CD4-positive, alpha-beta T cell treated with Interleukin-17A for 1 hour (primary cell): ENCODE data around the gene KCNF1.

Experiments used
- DNase-seq: peaks from one replicate; pipeline ENCODE4 v3.0.0-alpha.2; 2020

Gene KCNF1

DNA sequence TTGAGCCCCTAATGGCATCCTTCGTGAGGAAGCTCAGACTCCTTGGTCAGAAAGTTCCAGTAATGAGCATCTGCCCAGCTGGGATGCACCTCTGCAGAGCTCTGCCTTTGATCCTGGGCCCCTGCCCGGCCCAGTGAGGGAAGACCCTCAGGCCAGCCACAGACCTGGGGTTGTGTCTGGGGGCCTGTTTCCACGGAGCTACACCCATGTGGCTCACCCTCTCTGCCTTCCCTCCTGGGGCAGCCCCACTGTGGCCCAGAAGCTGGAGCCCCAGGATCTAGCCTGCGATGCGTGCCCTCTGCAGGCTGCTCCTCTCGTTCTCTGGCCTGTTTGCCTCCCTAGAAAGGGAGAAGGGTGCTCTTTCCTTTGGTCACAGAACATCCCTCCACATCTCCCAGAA lies 9.8 kb downstream of the KCNF1 start:
- no peak for DNase-seq

DNA sequence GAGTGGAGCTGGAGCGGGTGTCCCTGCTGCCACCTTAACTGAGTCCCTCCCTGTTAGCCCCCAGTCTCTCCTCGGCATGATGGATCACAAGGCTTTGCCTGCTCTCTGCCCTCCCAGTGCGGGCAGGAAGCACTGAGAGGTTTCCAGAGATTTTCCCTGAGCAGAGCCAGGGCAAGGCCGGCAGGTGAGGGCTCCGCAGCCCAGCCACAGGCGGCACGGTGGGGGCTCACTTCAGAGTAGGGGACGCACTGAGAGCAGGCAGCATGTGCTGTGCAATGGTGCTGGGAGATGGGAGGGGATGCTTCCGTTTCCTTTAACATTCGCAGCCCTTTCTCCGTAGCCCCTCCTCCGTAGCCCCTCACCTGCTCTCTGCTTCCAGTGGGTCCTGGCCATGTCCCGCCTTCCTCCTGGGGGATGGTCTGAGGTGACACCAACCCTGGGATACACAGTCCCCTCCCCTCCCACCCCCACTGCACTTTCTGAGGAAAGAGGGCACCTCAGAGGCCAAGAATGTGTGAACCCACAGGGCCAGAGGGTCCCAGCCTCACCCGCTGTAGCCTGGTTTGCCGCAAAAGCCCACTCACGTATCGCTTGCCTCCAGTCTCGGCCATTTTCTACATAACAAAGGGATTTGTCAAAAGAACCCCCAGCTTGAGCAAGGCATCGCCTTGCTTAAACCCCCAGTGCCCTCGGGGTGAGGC lies 10.7 kb downstream of the KCNF1 start:
- no peak for DNase-seq

DNA sequence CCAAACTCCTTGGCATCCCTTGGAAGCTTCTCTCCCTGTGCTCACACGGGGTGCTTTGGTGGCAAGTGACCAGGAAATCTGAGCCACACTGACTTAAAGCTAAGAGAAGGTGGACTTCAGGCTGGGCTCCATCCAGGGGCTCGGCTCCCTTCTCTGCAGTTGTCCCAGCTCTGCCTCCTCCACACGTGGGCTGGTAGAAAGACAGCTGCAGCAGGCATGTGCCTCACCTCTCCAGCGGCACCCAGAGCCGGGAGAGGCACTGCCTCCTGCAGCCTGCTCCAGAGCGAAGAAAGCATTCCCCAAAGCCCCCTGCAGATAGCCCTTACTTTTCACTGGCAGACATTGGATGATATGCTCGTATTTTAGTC lies 11.3 kb downstream of the KCNF1 start:
- DNase-seq = no peak

DNA sequence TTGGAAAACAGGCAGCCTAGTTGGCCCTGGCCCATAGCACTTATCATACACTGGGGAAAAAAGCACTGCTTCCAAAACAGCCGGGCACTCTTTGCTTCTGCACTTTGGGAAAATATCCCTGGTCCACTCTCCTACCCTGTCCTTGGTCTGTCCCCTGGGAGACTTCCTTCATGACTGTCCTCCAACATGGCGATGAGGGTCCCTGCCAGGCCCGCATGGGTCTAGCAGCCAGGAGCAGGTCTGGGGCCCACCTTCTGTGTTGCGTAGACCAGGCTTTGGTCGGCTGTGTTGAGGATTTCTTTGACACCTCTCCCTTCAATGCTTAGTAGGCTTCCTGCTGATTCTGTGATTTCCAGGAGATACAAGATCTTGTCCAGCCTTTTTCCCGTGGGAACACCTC lies 12.2 kb downstream of the KCNF1 start:
- no peak for DNase-seq

DNA sequence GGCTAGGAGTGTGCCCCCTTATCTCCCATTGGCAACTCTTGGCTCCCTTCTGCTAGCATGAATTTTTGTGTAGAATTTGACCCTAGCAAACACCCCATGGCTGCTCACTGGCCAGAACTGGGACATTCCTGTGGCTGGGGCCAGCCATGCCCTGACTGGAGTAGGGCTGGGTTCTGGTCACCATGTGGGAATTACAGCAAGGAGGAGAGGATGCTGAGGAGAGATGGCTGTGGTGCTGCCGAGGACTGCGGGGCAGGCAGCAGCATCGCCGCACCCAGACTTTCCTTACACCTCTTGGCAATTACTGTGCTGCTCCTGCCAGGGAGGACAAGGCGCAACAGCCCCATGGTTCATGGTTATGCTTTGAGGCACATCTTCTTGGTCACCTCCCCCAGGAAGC lies 12.7 kb downstream of the KCNF1 start:
- no peak for DNase-seq

DNA sequence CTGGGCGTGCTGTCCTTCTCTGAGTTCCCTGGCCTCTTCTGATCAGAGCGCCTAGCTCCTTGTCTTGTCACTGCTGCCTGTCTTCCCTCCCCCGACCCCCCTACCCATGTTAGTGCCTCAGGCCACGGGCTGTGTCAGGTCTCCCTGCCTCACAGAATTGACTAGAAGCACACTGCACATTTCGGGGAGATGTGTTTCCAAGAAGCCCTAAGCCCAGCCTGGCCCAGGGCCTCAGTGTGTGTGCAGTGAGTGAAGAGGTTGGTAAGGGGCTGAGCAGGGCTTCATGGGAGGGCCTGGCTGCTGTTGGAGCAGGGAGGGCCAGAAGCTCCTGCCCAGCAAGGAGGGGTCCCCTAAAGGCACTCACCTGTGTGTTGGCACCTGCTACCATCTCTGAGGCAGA lies 13.1 kb downstream of the KCNF1 start:
- DNase-seq = no peak

DNA sequence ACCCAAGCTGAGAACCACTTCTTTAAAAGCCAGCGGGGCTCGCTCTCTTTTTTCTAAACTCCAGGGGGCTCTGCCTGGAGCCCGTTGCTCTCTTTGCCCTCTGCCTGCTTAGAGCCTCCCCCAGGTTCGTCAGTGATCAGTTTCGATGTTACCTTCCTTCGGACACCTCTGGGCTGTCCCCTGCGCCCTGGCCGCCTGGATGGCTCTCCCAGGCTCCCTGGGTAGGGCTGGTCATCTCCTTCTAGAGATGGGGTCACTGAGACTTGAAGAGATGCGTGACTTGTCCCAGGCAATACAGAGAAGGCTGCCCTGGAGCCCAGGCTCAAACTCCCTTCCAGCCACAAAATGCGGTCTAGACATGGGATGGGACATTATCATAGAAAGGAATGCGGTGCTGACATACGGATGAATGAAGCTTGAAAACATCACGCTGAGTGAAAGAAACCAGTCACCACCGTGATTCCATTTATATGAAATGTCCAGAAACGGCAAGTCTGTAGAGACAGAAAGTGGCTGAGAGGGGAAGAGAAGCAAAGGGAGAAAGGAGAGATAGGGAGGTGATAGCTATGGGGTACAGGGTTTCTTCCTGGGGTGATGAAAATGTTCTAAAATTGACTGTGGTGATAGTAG lies 14.6 kb downstream of the KCNF1 start:
- DNase-seq = no peak

DNA sequence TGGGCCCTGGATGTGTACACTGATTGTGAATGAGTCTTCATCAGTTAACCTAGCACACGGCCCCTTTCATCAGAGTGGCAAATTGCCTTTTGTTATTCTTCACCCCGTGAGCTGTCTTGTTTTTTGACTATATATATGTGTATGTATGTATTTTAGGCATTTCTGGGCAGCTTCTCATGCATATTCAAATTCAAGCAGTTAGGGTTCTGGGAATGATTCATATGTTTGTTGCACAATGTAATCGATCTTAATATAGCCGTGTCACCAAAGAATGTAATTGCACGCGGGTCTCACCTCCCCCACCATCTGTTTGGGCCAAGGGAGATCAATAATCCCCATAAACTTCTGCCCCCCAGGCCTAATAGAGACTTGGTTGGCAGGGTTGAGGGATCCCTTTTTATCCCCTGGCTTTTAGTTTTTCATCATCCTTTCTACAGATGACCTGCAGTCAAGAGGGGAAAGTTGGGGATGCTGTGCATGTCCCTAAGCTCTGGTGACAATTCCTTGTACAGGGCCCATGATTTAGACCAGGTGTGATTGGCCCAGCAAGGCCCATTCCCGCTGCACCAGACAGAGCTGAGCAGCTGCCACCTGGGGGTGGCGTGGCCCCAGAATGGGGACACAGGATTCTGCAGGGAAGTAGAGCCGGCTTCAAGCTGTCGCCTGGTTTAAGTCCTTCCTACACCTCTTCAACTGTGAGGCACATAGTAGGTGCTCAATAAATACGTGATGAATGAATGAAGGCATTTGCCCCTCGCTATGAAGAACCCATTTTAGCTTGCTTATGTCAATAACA lies 19.2 kb downstream of the KCNF1 start:
- DNase-seq = no peak

DNA sequence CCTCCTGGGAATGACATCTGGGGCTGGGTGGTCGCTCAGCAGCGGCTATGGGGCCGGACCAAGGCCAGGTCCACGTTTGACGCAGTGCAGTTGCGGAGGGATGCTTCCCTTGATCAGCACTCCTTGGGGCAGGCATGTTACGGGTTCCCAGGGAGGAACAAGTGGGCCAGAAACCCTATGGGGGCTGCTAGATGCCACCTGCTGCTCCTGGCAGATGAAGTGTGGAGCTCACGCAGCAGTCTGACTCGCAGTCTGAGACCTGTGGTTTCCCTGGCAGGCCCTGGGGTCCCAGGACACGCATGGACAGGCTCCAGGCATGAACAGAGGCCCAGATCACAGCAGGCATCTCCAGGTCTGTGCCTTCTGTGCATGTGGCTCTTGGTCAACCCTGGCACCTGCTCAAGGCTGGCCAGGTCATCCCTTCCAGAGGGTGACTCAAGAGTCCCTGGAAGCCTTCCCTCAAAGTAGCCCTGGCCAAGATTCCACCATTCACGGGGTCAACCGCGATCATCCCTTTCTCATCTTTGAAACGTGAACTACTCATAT lies 20.0 kb downstream of the KCNF1 start:
- no peak for DNase-seq

DNA sequence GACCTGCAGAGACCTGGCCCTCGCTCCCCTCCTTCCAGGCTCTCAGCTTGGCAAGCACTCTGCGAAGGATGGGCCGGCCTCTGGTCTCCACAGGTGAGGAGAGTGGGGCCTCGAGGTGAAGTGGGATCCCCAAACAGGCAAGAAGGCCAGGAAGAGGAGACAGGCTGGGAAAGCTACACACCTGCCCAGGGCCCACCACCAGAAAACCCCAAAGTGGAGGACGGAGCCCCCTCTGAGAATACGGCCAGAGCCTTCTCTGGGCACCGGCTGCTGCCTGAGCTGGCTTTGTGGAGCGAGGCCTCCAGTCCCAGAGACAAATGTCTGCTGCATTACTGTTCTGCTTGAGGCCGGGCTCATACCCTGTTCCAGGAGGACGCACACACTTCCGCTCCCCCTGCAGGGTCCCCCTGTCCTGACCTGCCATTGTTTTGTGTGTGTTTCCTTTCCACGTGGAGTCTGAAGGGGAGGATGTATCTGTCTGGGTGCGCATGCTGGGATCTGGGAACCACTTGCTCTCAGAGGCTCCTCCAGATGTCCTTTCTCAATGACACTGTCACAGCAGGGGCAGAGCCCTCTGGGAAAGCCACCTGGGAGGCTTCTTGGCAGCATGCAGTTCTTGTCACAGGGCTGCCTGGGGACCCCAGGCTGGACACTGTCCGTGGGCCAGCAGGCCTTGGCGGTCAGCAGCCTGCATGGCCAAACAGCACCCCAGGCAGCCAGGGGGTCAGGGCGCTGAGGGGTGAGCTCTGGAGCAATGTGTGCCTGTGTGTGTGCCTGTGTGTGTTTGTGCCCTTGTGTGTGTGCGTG lies 20.8 kb downstream of the KCNF1 start:
- no peak for DNase-seq

DNA sequence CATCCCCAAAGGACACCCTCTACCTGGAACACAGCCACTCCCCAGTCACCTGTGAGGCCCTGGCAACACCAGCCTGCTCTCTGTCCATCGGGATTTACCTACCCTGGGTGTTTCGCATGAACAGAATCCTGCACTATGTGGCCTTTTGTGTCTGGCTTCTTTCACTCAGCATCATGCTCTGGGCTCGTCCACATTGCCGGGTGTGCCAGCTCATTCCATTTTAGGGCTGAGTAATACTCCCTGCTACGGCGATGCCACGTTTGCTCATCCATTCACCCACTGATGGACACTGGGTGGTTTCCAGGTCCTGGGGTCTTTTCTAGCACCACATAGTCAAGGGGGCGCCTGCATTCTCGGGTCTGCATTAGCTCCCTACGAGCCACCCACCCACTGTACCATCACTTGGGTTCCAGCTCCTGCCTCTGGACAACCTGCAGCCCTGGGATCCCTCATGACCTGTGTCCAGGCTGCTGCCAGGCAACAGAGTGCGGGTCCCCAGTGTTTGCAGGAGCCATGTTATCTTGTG lies 22.0 kb downstream of the KCNF1 start:
- no peak for DNase-seq

DNA sequence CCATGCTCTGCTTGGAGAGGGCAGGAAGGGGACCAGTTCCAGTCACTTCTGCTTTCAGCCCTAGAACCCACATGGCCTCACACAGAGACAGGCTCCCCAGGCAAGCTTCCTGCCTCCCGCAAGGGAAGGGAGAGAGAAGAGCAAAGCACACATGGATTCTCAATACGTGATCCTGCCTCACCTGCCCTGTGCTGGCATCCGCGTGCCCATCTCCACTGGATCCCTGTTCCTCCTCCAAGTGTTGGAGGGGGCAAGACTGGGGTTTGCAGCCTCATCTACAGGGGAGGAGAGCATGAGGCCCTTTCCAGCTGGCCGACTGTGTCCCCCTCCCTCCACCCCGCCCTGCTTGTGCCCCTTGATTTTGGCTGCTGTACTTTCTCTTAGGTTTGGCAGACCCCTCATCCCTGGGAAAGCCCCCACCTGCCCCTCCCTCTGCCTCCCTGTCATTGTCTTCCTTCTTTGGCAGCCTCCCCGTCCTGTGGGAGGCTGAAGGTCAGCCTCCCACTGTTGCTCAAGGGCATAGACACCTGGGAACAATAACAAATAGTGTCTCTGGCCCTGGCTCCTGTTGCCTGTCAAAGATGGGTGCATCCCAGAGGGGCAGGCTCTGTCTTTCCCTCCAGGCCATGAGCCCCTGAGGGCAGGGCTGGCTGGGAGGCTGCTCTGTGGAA lies 22.7 kb downstream of the KCNF1 start:
- DNase-seq = no peak

DNA sequence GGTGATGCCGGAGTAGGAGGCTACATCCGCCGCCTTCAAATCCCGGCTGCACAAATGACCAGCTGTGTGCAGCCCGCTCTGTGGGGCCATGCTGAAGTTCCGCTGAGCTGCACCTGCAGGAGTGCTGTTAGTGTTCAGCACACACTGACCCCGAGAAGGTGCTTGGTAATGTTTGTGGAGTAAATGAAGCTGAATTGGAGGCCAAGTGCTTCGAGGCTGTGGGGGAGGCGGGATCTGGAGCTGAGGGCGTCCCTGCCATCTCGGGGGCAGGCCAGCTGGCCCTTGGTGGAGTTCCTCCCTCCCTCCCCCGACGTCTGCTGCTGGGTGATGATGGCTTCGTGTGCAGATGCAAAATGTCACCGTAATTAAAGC lies 23.2 kb downstream of the KCNF1 start:
- DNase-seq = no peak

DNA sequence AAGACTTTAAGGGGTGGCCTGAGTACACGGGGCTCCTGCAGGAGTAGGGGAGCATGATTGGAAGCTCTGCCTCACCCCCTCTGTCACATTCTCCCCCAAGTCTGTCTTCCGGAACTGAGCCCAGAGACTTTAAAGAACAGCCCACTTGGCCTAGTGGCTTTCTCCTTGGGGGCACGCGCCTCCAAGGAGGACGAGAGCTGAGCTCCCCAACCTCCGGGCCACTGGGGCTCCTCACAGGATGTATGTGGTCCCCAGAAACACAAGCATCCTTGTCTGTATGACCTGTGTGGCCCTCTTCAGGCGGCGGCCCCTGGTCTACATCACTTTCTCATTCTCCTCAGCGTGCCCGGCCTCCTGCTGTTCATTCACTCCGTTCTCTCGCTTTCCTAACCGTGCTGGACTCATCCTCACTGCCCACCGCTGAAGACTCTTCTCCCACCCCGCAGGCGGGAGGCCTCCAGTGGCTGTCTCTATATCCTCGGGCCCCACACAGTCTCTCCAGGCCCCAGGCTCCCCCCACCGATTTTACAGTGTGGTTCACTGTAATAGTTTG lies 23.7 kb downstream of the KCNF1 start:
- no peak for DNase-seq

DNA sequence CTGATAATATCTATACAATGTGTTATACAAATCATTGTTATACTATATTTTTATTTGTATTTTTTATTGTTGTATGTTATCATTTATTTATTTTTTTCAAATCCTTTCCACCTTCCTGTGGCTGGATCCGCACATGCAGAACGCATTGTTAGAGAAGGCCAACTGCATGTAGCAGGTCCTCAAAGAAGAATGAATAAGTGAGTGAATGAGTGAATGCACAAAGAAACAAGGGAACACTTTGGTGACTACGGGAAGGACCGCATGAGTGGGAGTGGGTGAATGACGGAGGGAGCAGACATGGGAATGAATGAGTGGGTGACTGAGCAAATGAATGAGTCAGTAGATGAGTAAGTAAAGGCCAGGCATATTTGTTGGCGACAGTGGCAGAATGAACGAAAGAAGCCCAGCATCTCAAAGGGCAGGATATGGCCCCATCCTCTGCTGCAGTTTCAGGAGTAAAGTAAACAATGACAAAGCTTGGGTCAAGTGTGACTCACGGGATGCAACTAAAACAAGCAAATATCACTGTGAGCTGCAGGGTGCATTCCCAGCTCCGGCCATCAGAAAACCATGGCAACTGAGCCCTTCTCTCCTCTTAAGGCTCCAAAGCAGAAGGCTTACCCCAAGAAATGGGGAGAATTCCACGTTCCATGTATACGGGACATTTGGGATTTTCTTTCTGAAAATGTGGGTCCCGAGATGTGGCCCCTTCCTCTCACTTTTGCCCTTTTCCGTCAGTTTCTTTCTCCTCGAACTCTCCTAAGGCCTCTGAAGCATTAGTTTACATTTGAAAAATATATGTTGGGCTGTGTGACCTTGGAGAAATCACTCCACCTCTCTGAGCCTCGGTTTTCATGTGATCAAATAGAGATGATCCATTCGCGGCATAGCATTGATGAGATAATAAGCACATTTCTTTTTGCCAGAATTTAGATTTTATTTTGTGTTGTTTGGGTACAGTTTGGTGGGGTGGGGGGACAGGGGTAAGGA lies 24.5 kb downstream of the KCNF1 start:
- no peak for DNase-seq

DNA sequence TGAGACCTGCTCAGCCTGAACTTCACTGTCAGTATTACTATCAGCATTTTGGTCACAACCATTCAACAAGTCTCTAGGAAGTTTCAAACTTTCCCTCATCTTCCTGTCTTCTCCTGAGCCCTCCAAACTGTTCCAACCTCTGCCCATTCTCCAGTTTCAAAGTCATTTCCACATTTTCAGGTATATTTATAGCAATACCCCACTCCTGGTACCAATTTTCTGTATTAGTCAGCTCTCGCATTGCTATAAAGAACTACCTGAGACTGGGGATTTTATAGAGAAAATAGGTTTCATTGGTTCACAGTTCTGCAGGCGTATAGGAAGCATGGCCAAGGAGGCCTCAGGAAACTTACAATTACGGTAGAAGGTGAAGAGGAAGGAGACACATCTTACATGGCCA lies 27.3 kb downstream of the KCNF1 start:
- no peak for DNase-seq

DNA sequence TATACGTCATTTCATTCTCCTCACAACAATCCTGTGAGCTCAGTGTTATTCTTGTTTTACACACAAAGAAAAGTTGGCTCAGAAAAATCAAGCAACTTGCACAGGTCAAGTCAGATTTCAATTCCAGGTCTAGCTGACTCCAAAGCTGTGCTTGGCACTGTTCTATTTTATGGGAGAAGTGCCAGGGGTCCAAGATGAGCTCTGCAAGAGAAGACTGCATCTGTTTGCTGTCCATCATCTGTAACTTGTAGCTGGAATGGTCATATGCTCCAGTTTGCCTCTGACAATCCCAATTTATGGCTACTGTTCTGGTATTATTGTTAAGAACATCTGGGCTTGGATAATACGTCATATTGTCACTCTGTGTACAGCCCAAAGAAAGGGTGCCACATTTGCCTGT lies 28.9 kb downstream of the KCNF1 start:
- no peak for DNase-seq

DNA sequence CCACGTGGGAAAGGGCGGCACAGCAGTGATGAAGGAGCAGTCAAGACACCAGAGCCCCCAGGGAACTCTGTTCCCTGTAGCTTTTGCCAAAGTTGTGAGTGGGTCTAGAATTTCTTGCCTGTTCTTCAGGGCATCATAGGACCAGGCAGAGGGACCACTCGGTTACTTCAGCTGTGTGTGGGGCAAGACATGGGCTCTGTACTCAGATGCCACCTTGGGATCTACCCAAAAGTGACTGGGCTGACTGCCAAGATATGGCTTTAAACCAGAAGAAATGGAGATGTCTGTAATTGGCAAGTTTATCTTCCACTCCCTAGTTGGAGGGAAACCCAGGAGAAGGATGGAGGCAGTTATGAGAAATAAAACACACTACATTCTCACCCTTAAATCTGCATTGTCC lies 29.6 kb downstream of the KCNF1 start:
- no peak for DNase-seq

DNA sequence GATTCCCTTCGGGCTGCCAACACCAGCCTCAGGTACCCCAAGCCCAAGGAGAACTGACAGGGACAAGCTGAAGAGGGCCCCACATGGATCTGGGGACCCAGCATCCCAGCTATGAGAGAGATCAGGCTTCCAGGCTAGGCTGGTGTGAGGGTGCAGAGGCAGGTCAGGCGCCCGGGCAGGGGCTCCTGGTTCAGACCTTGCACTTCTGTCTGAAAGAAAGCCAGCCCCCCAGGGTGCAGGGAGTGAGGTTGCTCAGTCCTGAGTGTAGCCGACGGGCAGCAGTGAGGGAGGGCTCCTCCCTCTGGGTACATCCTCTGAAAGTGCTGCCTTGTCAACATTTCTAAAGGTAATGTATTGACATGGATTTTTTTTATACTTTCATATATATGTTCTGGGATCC lies 33.1 kb downstream of the KCNF1 start:
- no peak for DNase-seq

DNA sequence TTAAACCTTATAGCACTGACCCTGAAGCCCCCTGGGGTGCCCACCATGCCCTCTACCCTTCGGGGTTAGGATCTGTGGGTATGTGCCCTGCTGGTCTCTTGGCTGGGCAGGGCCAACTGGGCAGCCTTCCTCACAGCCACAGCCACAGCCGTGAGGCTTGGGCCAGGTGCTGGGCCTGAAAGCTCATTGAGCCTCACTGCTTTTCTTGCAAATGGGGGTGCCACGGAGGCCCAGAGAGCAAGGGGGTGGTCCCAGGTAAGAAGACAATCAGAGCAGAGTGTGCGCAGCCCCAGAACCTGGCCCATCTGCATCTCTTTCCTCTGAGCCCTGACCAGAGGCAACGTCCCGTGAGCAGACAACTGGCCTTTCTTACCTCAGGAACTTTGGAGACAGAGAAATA lies 34.7 kb downstream of the KCNF1 start:
- DNase-seq = no peak

DNA sequence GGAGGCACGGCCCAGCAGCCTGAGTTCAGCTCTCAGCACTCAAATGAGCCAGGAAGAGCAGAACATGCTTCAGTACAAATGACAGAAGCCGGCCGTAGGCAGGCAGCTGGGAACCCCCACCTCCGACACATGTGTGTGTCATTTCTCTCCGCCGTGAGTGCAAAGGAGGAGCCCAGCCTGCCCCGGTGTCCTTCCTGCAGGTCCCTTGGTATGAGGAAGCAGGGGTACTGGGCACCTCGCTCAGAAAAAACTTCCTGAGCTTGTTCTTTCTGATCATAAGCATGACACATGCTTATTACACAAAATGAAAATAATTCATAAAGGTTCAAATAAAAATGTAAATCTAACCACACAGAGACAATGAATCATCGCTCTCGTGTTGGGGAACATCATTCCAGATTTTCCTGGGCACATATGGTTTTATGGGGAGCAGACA lies 35.3 kb downstream of the KCNF1 start:
- no peak for DNase-seq
